GM19035 (cell line): ENCODE results near the gene PSMA6.
A peak's percentile ranks its signal among the peaks of the same experiment; 100 is the strongest.
"Not testable (repeated sequence)": the region's sequence is repeated elsewhere in the genome, so short reads cannot be mapped to it uniquely, and the experiment has no call there.

Experiments used
- ATAC-seq: cut with Tn5 transposase; IDR thresholded peaks from one replicate; pipeline ENCODE4 v1.9.1; 2021; ENCODE audit not compliant: unreplicated experiment

Gene PSMA6

DNA sequence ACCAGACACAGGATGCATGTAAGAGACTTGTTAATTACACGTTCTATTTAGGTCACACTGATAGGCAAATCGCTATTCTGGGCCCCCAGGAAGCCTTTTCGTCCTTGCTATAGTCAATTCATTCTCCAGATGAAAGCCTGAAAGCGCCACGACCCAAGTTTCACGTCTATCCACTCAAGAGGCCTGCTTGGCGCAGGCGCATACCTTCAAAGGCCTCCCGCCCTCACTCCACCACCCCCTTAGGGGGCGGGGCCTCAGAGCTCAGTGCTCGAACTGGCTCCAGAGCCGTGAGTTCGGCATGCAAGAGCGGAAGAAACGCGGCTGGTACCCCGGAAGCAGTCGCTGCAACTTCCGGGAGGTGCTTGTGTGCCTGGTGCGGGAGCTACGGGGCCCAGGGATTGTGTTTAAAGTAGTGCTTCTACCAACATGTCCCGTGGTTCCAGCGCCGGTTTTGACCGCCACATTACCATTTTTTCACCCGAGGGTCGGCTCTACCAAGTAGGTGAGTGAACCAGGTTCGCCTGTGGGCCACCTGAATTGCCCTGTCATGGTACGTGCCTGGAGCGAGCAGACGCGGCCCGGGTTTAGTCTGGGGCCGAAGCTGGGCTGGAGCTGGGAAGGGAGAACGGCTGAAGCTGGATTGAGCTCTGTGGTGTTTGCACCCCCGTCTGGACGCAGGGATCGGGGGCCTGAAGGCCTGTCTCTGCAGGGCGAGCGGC lies at the start of gene PSMA6:
TSS of gene PSMA6 (plus strand) at position 332 of the 719 bp plus-strand sequence. CDS start at position 427, 95 bp downstream.
- ATAC-seq, result peak; percentile 89

DNA sequence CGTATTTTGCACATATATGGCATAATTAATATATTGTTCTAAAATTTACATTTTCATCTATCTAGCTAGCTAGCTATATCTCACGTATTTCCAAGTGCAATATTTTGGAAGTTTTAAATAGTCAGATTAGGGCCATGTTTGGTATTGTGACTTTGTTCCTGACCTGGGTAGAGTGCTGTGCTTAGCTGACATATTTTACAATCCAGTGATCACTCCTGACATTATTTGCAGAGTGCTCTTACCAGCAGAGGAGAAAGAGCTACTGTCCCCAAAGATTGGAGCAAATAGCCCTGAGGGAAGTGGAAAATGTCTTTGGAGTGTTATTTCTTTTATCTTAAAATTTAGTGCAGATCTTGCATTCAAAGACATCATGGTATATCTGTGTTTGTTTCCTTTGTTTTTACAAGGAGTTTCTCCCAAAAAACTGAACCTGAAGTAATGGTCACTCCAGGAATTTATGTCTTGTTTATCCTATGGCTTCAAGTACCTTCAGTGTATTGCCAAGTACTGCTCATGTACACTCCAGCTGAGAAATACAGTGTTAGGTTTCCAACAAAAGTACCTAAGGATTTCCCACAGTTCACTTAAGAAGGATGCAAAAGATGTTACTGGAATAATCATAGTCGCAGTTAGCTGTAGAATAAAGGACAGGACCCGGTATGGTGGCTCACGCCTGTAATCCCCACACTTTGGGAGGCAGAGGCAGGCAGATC lies 49.4 kb upstream of the PSMA6 start:
- no peak for ATAC-seq

- ATAC-seq, result no peak
Observed at GRCh38 chr14:35243956-35244355, 48.2 kb upstream of the PSMA6 start.

- ATAC-seq, result no peak
Observed at GRCh38 chr14:35244542-35244941, 47.6 kb upstream of the PSMA6 start.

GRCh38 chr14:35245051-35245450 lies 47.1 kb upstream of the PSMA6 start:
- ATAC-seq, result no peak

DNA sequence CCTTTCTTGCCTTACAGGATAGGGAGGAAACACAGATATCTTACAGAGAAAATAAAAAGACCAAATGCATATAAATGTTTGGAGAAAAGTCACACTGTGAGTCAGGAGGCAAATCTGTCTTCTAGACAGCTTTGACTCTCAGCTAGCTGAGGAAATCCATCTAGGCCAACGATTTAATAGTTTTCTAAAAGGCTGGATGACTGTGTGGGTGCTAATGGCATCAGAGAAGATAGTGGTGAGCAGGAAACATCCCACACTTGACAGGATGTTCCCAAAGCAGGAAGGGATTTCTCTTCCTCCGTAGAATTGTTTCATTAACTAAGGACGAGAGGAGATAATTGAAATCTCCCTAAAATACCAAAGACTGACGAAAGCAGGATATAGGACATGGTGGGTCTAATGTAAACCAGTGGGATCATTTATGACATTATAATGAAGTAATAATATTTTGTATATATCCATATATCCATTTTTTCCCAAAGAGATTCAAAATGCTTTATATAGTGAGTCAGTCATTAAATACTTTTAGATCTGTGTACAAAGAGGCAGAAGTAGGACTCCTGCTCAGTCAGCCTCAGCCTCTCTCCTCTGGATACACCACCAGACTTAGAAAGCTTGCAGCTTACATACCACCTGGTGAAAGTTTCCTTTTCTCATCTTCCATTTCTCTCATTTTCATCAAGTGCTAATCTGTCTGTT lies 44.3 kb upstream of the PSMA6 start:
- ATAC-seq, result no peak

DNA sequence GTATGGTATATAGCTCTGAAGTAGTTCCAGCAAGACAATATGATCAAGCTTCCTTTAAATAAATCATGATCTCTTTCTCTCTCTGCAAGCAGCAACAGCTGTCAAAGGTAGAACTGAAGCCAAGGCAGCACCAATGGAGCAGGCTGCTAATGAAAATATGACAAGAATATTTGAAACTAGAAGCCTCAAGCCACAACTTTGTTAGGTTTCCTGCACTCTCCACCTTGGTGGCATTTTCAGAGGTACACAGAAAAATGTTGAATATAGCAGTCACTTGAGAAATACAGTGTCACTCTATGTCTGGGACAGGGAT lies 43.8 kb upstream of the PSMA6 start:
- ATAC-seq, result no peak

GRCh38 chr14:35250319-35250718 lies 41.9 kb upstream of the PSMA6 start:
- ATAC-seq, result no peak

- no peak for ATAC-seq
Observed at GRCh38 chr14:35252451-35252868, 39.7 kb upstream of the PSMA6 start.

DNA sequence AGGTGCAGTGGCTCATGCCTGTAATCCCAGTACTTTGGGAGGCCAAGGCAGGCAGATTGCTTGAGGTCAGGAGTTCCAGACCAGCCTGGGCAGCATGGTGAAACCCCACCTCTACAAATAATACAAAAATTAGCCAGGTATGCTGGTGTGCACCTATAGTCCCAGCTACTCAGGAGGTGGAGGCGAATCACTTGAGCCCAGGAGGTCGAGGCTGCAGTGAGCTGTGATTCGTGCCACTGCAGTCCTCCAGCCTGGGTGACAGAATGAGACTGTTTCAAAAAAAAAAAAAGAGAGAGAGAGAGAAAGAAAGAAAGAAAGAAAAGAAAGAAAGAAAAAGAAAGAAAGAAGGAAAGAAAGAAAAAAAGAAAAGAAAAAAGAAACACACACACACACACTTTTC lies 39.1 kb upstream of the PSMA6 start:
- ATAC-seq, result not testable (repeated sequence)

DNA sequence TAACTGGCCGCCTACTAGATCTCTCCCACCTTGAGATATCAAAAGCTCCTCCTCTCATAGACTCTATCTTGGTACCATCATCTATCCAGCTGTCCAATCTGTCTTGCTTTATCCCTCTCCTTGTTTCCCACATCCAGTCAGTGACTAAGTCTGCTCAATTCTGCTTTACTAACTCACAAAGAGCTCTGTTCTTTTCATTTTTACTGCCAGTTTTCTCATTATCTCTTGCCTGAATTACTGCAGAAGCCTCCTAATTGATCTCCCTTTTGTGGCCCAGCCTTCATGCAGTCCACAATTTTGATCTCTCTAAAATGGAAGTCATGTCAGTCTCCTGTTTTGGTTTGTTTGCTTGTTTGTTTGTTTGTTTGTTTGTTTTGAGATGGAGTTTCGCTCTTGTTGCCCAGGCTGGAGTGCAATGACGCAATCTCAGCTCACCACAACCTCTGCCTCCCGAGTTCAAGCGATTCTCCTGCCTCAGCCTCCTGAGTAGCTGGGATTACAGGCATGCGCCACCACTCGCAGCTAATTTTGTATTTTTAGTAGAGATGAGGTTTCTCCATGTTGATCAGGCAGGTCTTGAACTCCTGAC lies 38.1 kb upstream of the PSMA6 start:
- not testable (repeated sequence) for ATAC-seq

GRCh38 chr14:35254736-35255135 lies 37.4 kb upstream of the PSMA6 start:
- ATAC-seq, result no peak

- no peak for ATAC-seq
Observed at GRCh38 chr14:35255711-35256110, 36.5 kb upstream of the PSMA6 start.

- ATAC-seq, result no peak
Observed at GRCh38 chr14:35257809-35258208, 34.4 kb upstream of the PSMA6 start.

GRCh38 chr14:35258420-35258819 lies 33.8 kb upstream of the PSMA6 start:
- no peak for ATAC-seq

- ATAC-seq, result no peak
Observed at GRCh38 chr14:35261774-35262173, 30.4 kb upstream of the PSMA6 start.

DNA sequence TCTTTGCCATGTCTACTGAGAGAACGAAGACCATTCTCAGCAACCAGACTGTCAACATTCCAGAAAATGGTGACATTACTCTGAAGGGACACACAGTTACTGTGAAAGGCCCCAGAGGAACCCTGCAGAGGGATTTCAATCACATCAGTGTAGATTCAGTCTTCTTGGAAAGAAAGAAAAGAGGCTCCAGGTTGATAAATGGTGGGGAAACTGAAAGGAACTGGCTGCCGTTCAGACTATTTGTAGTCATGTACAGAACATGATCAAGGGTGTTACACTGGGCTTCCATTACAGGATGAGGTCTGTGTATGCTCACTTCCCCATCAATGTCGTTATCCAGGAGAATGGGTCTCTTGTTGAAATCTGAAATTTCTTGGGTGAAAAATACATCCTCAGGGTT lies 29.7 kb upstream of the PSMA6 start:
- no peak for ATAC-seq

- no peak for ATAC-seq
Observed at GRCh38 chr14:35268946-35269345, 23.2 kb upstream of the PSMA6 start.

GRCh38 chr14:35274805-35275204 lies 17.4 kb upstream of the PSMA6 start:
- ATAC-seq, result no peak

GRCh38 chr14:35277179-35277578 lies 15.0 kb upstream of the PSMA6 start:
- ATAC-seq, result no peak

- no peak for ATAC-seq
Observed at GRCh38 chr14:35279369-35279768, 12.8 kb upstream of the PSMA6 start.

DNA sequence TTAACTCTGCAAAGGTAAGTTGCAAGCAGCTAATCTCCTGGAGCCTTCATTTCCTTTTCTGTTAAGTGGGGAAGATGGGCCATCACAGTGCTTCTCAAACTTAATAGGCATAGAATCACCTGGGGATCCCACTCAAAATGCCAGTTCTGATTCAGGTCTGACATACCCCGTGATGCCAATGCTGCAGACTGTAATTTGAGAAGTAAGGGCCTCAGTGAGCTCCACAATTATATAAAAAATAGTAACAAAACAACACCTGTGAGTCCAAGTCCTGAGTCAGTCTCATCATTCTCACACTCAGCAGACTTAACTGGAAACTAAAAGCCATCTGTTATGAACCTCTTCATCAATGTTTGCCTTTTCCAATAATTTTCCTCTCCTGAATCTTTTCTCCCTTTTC lies 10.8 kb upstream of the PSMA6 start:
- ATAC-seq, result no peak
